DND-41 (cell line): Measurements from ENCODE around the gene TXNL1.

Experiments used
- EZH2 ChIP-seq: IDR thresholded peaks from 3 replicates; pipeline ENCODE4 v1.6.1; 2012; ENCODE audit warnings: borderline replicate concordance, low read depth, mild to moderate bottlenecking, moderate library complexity, low read length, inconsistent platforms; ENCODE audit not compliant: severe bottlenecking
- TF ChIP-seq, protein P1 (sequence below): IDR thresholded peaks from 2 replicates; pipeline ENCODE4 v1.5.1; 2012; ENCODE audit warnings: borderline replicate concordance, low read length, moderate library complexity, mild to moderate bottlenecking; ENCODE audit not compliant: poor library complexity, severe bottlenecking; ENCODE audit errors: extremely low read depth

DNA sequence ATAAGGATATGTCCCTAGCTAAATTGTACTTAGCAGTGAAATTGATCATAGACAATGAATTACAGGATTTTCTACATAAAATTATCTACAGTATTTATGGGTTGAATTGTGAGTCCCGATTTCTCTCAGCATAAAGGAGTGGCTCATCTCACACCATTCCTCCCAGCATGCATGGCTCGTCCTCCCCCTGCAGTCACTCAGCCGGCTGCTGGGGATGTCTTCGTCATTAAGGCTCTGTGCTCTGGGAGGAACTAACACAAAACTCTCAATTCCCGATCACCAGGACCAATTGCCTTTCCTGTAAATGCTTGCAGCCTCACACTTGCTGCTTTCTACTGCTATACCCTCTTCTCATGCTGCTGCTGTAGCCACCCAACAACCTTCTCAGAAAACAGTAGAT lies 75.9 kb downstream of the TXNL1 start:
- TF ChIP-seq, protein P1, sequence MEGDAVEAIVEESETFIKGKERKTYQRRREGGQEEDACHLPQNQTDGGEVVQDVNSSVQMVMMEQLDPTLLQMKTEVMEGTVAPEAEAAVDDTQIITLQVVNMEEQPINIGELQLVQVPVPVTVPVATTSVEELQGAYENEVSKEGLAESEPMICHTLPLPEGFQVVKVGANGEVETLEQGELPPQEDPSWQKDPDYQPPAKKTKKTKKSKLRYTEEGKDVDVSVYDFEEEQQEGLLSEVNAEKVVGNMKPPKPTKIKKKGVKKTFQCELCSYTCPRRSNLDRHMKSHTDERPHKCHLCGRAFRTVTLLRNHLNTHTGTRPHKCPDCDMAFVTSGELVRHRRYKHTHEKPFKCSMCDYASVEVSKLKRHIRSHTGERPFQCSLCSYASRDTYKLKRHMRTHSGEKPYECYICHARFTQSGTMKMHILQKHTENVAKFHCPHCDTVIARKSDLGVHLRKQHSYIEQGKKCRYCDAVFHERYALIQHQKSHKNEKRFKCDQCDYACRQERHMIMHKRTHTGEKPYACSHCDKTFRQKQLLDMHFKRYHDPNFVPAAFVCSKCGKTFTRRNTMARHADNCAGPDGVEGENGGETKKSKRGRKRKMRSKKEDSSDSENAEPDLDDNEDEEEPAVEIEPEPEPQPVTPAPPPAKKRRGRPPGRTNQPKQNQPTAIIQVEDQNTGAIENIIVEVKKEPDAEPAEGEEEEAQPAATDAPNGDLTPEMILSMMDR, result no peak
- no peak for TF ChIP-seq EZH2
